Measurements from ENCODE around the gene MYO16. TPM values are rescaled to one million over a fixed set of nuclear protein-coding genes. Genes with fewer than 3 reads are reported as not detected.
A peak's percentile ranks its signal among the peaks of the same experiment; 100 is the strongest.

MYO16 gene
- not detected for total RNA-seq

DNA sequence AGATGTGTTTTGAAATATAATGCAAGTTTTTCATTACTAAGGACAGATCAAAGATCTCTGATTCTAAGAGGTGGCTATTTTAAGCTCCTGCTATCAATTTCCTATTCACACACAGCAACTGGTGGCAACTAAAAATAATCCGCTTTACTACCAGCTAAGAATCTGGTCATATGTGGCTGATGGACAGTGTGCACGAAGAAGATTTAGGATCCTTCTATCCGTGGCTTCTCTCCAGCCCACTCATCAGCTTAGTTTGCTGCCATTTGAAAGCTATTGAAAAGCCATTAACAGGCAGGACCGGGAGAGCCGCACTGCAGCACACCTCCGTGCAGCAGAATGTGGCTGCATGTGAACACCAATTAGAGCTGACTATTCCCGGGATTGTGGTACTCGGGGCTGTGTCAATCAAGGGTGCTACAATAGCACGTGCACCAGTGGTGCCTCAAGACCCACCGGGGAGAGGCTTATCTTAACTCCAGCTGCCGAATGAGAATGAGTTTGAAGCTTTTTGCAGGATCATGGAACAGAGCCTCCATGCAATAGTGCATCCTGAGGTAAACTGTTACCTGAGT is at the start of gene MYO16:
MYO16 (plus strand) TSS at position 431 of the 572 bp plus-strand sequence. CDS start 234 bp downstream, outside the sequence.
- CTCF ChIA-PET: no interaction called here
- no peak within 1 kb of the TSS for H3K27ac Mint-ChIP-seq
- no peaks in the 10 kb centered on the region for H3K9me3 Mint-ChIP-seq
- H3K4me3 Mint-ChIP-seq: no peak within 1 kb of the TSS
- POLR2A ChIA-PET: no interaction called here
- no peaks in the 10 kb centered on the region for H3K36me3 Mint-ChIP-seq (ENCODE audit: low read depth)
- no peaks in the 10 kb centered on the region for H3K4me1 Mint-ChIP-seq
- no peaks in the 10 kb centered on the region for H3K27me3 Mint-ChIP-seq
- no peak for DNase-seq

DNA sequence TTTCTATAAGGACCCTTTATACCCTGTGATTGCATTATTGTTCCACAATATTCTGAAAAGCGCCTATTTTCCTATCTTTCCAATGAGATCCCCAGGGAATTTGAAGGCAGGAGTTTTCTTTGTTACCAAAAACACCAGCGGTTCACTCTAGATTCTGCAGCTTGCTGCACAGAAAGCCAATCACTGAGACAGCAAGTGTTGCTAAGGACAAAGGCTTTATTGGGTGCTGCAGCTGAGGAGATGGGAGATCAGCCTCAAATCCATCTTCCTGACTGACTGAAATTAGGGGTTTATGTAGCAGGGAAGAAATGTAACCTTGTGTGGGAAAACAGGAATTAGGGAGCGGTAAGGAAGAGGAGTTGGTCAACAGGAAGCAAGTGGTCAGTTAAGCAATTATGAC is 42.6 kb upstream of the MYO16 start:
- Mint-ChIP-seq H3K4me3 (no peak overlapping the region), H3K4me1 (no peaks in the 10 kb centered on the region), H3K27me3 (peaks cover 3% of the 10 kb centered on the region), H3K36me3 (ENCODE audit: low read depth) (no peaks in the 10 kb centered on the region), H3K9me3 (peaks cover 5% of the 10 kb centered on the region), H3K27ac (no peak overlapping the region)
- POLR2A ChIA-PET: no interaction called here
- CTCF ChIA-PET: no interaction called here
- no peak for DNase-seq

DNA sequence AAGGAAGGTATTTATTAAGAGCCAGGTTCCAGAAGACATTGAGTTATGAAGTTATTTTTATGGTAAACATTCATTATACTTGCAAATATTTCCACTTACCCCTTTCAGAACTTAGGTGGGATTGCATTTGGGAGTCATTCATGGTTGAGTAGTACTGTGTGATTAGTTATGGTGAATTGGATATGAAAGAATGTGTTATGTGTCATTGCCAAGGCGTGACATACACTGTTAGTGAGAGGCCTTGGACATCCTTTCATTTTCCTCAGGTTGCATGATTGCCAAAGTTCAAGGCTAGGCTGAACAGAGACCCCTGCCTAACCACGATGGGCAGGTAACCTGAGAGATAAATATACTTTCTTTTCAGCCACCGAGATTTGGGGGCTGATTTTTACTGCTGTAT is 40.9 kb upstream of the MYO16 start:
- Mint-ChIP-seq H3K4me3 (no peak overlapping the region), H3K27ac (no peak overlapping the region), H3K27me3 (peaks cover 3% of the 10 kb centered on the region), H3K9me3 (no peaks in the 10 kb centered on the region), H3K4me1 (no peaks in the 10 kb centered on the region), H3K36me3 (ENCODE audit: low read depth) (no peaks in the 10 kb centered on the region)
- no peak for DNase-seq
- ChIA-PET CTCF (no interaction called here), POLR2A (no interaction called here)

DNA sequence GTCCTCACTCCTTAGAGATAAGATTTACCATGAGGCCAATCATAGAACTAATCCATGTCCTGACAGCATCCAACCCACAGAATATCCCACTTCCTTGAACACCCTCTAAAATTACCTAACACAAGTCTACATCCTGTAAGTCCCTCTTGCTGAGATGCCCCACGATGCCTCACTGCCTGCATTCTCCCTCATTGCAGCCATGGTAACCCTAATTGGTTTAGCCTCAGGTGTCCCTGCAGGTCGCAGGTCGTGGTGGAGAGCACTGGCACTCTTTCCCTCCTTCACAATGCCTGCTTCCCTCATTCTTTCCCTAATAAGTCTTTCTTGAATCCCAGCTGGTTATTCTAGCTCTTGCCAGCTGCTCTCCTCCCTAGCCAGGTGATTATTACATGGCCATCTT is 35.3 kb upstream of the MYO16 start:
- ChIA-PET POLR2A (no interaction called here), CTCF (no interaction called here)
- Mint-ChIP-seq H3K9me3 (no peaks in the 10 kb centered on the region), H3K27ac (no peak overlapping the region), H3K36me3 (ENCODE audit: low read depth) (no peaks in the 10 kb centered on the region), H3K4me1 (no peaks in the 10 kb centered on the region), H3K27me3 (peaks cover 4% of the 10 kb centered on the region), H3K4me3 (no peak overlapping the region)
- DNase-seq: no peak

DNA sequence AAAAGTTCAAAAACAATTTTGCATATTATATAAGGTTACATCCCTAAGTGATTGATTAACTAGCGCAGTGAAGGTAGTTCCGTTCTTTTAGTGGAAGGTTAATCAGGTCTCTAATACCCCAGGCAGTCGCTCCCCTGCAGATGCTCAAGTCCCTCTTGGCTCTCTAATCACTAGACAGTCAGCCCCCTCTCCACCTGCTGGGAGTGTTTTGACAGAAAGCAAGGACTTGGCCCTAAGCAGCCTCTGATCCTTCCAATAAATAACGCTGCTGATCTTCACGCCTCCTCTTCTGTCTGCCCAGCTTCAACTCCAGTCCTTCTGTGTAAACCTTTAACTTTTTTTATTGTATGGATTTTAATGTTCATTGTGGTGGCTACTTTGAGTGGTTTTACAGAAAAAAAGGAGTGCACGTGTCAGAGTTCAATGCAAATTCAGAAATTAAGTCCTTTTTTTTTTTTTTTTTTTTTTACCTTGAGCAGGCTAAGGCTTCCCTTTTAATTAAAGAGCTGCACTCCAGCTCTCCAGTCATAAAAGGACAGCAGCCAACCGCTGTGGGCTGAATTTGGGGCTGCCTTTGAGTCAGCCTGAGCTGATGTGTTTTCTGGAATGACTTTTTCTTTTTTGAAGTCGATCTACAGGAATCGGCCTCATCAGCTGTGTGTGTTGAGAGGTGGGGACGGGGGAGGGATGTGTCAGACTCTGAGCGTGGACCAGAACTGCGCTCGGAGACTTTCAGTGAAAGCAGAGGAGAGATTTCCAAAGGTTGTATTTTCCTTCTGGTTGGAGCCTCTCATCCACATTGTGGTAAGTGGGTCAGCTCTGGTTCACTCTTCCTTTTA is 33.8 kb upstream of the MYO16 start:
- Mint-ChIP-seq H3K36me3 (ENCODE audit: low read depth) (no peaks in the 10 kb centered on the region), H3K9me3 (no peaks in the 10 kb centered on the region), H3K4me3 (no peak overlapping the region), H3K4me1 (no peaks in the 10 kb centered on the region), H3K27ac (no peak overlapping the region), H3K27me3 (peaks cover 2% of the 10 kb centered on the region)
- CTCF ChIA-PET: interaction anchor here (0.6 to 1.0 kb wide), 2 partner anchors 9 to 301 kb away, joined by 3 to 5 read pairs; no protein-coding TSS in a partner anchor
- POLR2A ChIA-PET: no interaction called here
- peak; percentile 16 for DNase-seq

DNA sequence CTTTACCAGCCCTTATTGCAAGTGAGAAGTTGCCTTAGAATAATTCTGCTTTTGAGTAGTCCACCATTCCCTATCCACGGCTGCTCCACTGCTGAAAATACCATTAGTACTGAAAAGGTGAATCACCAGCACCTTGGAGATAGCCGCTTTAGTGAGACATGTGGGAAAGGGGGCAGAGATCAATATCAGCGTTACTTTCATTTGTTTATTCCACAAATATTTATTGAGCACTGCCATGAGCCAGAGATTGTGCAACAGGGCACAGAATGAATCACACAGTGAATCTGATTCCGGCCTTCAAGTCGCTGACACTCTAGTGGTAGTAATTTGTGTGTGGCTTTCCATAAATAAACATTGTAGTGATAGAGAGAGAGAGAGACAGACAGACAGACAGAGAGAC is 31.5 kb upstream of the MYO16 start:
- ChIA-PET POLR2A (no interaction called here), CTCF (no interaction called here)
- Mint-ChIP-seq H3K4me3 (no peak overlapping the region), H3K4me1 (no peaks in the 10 kb centered on the region), H3K36me3 (ENCODE audit: low read depth) (no peaks in the 10 kb centered on the region), H3K9me3 (peaks cover 2% of the 10 kb centered on the region), H3K27ac (no peak overlapping the region), H3K27me3 (peaks cover 2% of the 10 kb centered on the region)
- DNase-seq: no peak

DNA sequence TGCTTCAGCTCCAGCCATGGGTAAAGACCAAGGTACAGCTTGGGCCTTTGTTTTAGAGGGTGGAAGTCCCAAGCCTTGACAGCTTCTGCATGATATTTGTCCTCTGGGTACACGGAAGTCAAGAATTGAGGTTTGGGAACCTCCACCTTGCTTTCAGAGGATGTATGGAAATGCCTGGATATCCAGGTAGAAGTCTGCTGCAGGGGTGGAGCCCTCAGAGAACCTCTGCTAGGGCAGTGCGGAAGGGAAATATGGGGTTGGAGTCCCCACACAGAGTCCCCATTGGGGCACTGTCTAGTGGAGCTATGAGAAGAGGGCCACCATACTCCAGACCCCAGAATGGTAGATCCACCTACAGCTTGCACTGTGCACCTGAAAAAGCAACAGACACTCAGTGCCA is 23.0 kb upstream of the MYO16 start:
- H3K4me1 Mint-ChIP-seq: no peaks in the 10 kb centered on the region
- no peak overlapping the region for H3K27ac Mint-ChIP-seq
- DNase-seq: no peak
- ChIA-PET POLR2A (no interaction called here), CTCF (no interaction called here)
- H3K27me3 Mint-ChIP-seq: no peaks in the 10 kb centered on the region
- H3K36me3 Mint-ChIP-seq (ENCODE audit: low read depth): no peaks in the 10 kb centered on the region
- peaks cover 11% of the 10 kb centered on the region for H3K9me3 Mint-ChIP-seq
- H3K4me3 Mint-ChIP-seq: no peak overlapping the region

DNA sequence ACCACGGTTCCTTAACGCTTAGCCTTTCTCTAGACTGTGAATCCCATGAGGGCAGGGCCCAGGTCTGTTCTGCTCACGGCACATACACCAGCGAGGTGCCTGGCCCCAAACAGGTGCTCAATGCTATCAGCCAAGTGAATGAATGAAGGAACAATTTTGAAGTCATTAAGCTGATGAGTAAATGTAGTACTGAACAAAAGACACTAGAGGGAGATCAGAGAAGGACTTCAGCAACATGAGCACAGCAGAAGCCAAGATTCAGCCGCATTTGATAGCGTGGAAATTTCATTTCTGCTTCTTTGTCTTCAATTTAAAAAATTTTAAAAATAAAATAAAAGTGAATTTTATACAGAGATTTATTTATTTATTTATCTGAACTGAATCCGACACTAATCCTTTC is 20.1 kb upstream of the MYO16 start:
- H3K4me3 Mint-ChIP-seq: no peak overlapping the region
- DNase-seq: no peak
- H3K27me3 Mint-ChIP-seq: no peaks in the 10 kb centered on the region
- ChIA-PET CTCF (no interaction called here), POLR2A (no interaction called here)
- H3K4me1 Mint-ChIP-seq: no peaks in the 10 kb centered on the region
- H3K36me3 Mint-ChIP-seq (ENCODE audit: low read depth): no peaks in the 10 kb centered on the region
- H3K9me3 Mint-ChIP-seq: peaks cover 9% of the 10 kb centered on the region
- H3K27ac Mint-ChIP-seq: no peak overlapping the region

DNA sequence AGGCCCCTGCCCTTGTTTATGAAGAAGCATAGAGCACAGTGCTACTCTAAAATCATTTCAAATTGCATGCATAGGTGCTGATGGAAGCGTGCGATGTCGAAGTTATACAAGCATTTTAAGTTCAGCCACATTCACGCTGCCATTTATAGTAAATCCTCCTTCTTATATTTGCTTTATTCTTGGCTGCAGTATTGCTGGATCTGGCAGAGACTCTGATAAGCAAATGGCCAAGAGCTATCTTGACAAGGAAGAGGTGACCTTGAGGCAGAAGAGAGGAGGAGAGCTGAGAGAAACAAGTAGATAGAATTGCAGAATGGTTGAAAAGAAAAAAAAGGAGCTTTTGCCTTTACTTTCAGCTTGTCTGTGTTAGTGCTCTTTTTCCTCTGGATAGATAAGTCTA is 18.9 kb upstream of the MYO16 start:
- no peak for DNase-seq
- ChIA-PET POLR2A (no interaction called here), CTCF (no interaction called here)
- H3K4me1 Mint-ChIP-seq: no peaks in the 10 kb centered on the region
- no peak overlapping the region for H3K4me3 Mint-ChIP-seq
- H3K27ac Mint-ChIP-seq: no peak overlapping the region
- no peaks in the 10 kb centered on the region for H3K27me3 Mint-ChIP-seq
- no peaks in the 10 kb centered on the region for H3K36me3 Mint-ChIP-seq (ENCODE audit: low read depth)
- H3K9me3 Mint-ChIP-seq: peaks cover 9% of the 10 kb centered on the region

DNA sequence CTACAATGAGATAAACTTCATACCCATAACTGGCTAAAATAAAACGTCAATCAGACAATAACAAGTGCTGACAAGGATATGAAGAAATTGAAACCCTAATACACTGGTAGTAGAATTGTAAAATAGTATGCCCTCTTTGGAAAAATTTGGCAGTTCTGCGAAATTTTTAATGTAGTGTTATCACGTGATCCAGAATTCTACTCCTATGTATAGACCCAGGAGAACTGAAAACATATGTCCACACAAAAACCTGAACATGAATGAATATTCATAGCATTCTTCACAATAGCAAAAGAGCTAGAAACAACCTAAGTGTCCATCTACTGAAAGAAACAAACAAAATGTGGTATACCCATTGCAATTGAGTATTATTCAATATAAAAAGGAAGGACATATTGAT is 14.2 kb upstream of the MYO16 start:
- H3K27me3 Mint-ChIP-seq: no peaks in the 10 kb centered on the region
- H3K4me1 Mint-ChIP-seq: no peaks in the 10 kb centered on the region
- no peaks in the 10 kb centered on the region for H3K9me3 Mint-ChIP-seq
- ChIA-PET POLR2A (no interaction called here), CTCF (no interaction called here)
- no peak overlapping the region for H3K4me3 Mint-ChIP-seq
- H3K27ac Mint-ChIP-seq: no peak overlapping the region
- DNase-seq: no peak
- H3K36me3 Mint-ChIP-seq (ENCODE audit: low read depth): no peaks in the 10 kb centered on the region

DNA sequence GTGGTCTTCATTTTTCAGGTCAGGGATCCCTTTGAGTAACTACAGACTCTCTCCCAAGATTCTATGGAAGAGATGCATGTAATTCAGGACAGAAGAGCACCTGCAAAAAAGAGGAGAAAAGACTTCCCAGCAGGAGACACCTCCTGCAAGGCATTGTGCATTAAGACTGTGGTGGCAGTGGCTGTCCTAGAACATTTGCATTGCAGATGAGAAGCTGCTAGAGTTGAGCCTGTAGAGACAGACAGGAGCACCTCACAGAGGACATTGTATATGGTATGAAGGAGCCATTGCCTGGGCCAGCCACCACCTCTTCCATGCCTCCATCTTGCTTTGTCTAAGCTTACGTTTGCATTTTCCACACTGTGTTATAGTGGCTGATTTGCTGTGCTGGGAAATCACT is 11.2 kb upstream of the MYO16 start:
- H3K27ac Mint-ChIP-seq: no peak overlapping the region
- no peaks in the 10 kb centered on the region for H3K36me3 Mint-ChIP-seq (ENCODE audit: low read depth)
- DNase-seq: no peak
- H3K27me3 Mint-ChIP-seq: no peaks in the 10 kb centered on the region
- no peak overlapping the region for H3K4me3 Mint-ChIP-seq
- POLR2A ChIA-PET: no interaction called here
- CTCF ChIA-PET: no interaction called here
- peaks cover 4% of the 10 kb centered on the region for H3K9me3 Mint-ChIP-seq
- H3K4me1 Mint-ChIP-seq: no peaks in the 10 kb centered on the region

DNA sequence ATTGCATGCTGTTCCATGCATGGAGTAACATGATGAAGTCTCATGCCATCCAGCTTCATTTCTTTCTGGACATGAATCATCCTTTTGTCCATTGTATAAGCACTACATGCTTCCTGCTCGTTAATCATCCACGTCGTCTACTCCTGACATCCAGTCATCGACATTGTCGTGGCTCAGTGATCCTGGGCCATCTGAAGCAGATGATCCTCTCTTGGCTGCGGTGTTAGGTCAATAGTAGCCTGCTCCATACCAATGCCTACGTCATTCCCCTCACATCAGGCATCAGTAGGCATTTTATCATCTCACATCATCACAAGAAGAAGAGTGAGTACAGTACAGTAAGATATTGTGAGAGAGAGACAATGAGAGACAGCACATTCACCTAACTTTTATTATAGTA is 7.9 kb upstream of the MYO16 start:
- DNase-seq: no peak
- Mint-ChIP-seq H3K36me3 (ENCODE audit: low read depth) (no peaks in the 10 kb centered on the region), H3K27me3 (no peaks in the 10 kb centered on the region), H3K9me3 (peaks cover 4% of the 10 kb centered on the region), H3K27ac (no peak overlapping the region), H3K4me3 (no peak overlapping the region), H3K4me1 (no peaks in the 10 kb centered on the region)
- ChIA-PET CTCF (no interaction called here), POLR2A (no interaction called here)

DNA sequence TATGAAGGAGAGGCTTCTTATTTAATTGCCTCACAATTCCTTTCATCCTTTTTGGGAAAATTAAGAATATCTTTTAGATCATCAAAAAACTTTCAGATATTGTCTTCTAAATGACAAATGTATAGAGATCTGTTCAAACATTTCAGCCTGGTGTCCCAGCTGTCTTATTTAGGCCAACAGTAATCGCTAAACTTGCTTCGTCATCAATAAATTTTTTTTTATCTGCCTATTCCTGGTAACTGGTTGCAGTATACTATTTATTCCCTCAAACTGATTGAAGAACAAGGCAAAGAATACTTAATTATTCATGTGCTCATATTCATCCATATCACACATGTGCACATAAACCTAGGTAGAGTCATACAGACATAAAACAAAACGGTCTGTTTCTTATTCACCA is 5.3 kb upstream of the MYO16 start:
- Mint-ChIP-seq H3K27me3 (no peaks in the 10 kb centered on the region), H3K36me3 (ENCODE audit: low read depth) (no peaks in the 10 kb centered on the region), H3K4me3 (no peak overlapping the region), H3K4me1 (no peaks in the 10 kb centered on the region), H3K27ac (no peak overlapping the region), H3K9me3 (peaks cover 4% of the 10 kb centered on the region)
- no peak for DNase-seq
- CTCF ChIA-PET: no interaction called here
- POLR2A ChIA-PET: no interaction called here

DNA sequence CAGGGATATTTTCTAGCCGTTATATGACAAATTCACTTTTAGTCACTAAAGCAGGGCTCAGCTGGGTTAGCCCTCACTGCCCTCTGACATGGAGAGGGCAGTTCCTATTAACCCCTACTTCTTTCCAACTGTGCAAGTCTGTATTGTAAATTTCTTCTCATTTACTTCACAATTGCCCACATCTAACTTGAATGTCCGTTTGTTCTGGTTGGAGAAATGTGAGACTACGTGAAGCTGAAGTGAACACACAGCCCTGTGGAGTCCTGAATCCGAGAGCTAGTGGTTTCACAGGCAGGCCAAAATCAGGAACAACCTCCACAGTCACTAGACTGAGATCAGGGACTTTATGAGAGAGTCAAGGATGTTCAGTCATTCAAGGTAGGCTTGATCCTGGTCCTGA is 4.4 kb upstream of the MYO16 start:
- Mint-ChIP-seq H3K9me3 (peaks cover 4% of the 10 kb centered on the region), H3K27me3 (no peaks in the 10 kb centered on the region), H3K36me3 (ENCODE audit: low read depth) (no peaks in the 10 kb centered on the region), H3K4me1 (no peaks in the 10 kb centered on the region), H3K27ac (no peak overlapping the region), H3K4me3 (no peak overlapping the region)
- no peak for DNase-seq
- CTCF ChIA-PET: no interaction called here
- POLR2A ChIA-PET: no interaction called here
